PC-9 (cell line): ENCODE measurements around the gene SYK. TPM values are rescaled to one million over a fixed set of nuclear protein-coding genes. Genes with fewer than 3 reads are reported as not detected.

Experiments used
- BruUV-seq: library from RNA; stranded (reverse); fragments of 400-500 nt; replicated peaks from 2 replicates; lab custom pipeline; 2021; lab: Mats Ljungman, UMichigan
- CTCF ChIA-PET: fragments of 300-600 bp; sonication (Branson Sonifier 250); formaldehyde crosslinking; loops from one replicate; lab custom pipeline; 2022; ENCODE audit warnings: antibody characterized with exemption; lab: Charles Lee
- POLR2A ChIA-PET: fragments of 300-600 bp; sonication (Branson Sonifier 250); formaldehyde crosslinking; loops from one replicate; lab custom pipeline; 2022; ENCODE audit warnings: antibody characterized with exemption; ENCODE audit not compliant: unreplicated experiment; lab: Charles Lee
- DNase-seq, 2 experiments: peaks; one replicate each; pipeline versions ENCODE4 v3.0.0 to v3.0.0-alpha.2; 2015 to 2022; ENCODE audit warnings: mixed read lengths in 1 of 2
- H2AFZ ChIP-seq: fragments of 200-600 bp; sonication (generic); 2 replicates; pipeline ENCODE4 v1.8.1; 2017; ENCODE audit warnings: antibody characterized with exemption
- H3F3A ChIP-seq: fragments of 200-600 bp; sonication (generic); 2 replicates; pipeline ENCODE4 v1.8.1; 2017; ENCODE audit warnings: antibody characterized with exemption, mild to moderate bottlenecking, low read depth; ENCODE audit not compliant: insufficient read depth
- H3K27ac ChIP-seq: fragments of 200-600 bp; sonication (generic); 2 replicates; pipeline ENCODE4 v1.6.1; 2016; ENCODE audit warnings: mixed run types
- H3K27me3 ChIP-seq: fragments of 200-600 bp; sonication (generic); 2 replicates; pipeline ENCODE4 v1.6.1; 2016; ENCODE audit warnings: low read depth, mixed run types; ENCODE audit not compliant: insufficient read depth
- H3K36me3 ChIP-seq: fragments of 200-600 bp; sonication (generic); 2 replicates; pipeline ENCODE4 v1.6.1; 2016; ENCODE audit warnings: low read depth, mixed run types
- H3K4me1 ChIP-seq: fragments of 200-600 bp; sonication (generic); replicated peaks from 2 replicates; pipeline ENCODE4 v1.6.1; 2016; ENCODE audit warnings: mixed run types; ENCODE audit not compliant: insufficient read depth
- H3K4me2 ChIP-seq: fragments of 200-600 bp; sonication (generic); 2 replicates; pipeline ENCODE4 v1.6.1; 2017; ENCODE audit warnings: mixed run types
- H3K4me3 ChIP-seq: fragments of 200-600 bp; sonication (generic); 2 replicates; pipeline ENCODE4 v1.6.1; 2016; ENCODE audit warnings: mixed run types
- H3K79me2 ChIP-seq: fragments of 200-600 bp; sonication (generic); 2 replicates; pipeline ENCODE4 v1.6.1; 2017; ENCODE audit warnings: low read depth, mixed run types
- H3K9me2 ChIP-seq: fragments of 200-600 bp; sonication (generic); 2 replicates; pipeline ENCODE4 v1.8.1; 2017; ENCODE audit warnings: mild to moderate bottlenecking; ENCODE audit not compliant: insufficient read depth
- H3K9me3 ChIP-seq: fragments of 200-600 bp; sonication (generic); 2 replicates; pipeline ENCODE4 v1.8.1; 2016; ENCODE audit warnings: low read depth; ENCODE audit not compliant: insufficient read depth
- H4K20me1 ChIP-seq: fragments of 200-600 bp; sonication (generic); 2 replicates; pipeline ENCODE4 v1.8.1; 2017; ENCODE audit not compliant: insufficient read depth
- EZH2 ChIP-seq: fragments of 200-600 bp; sonication (generic); IDR thresholded peaks from 2 replicates; pipeline ENCODE4 v1.8.0; 2017; ENCODE audit warnings: antibody characterized with exemption, low read depth
- intact Hi-C: fragments of 100-400 bp; cut with micrococcal nuclease; formaldehyde crosslinking; loops from one replicate; pipeline ENCODE4 v1.10.0; 2022; ENCODE audit not compliant: unreplicated experiment
- total RNA-seq: library from RNA; stranded (reverse); gene quantifications from 2 replicates; pipeline ENCODE4 v1.2.3, GENCODE V29; 2021
- TF ChIP-seq, protein P1 (sequence below): fragments of 200-600 bp; sonication (generic); conservative IDR thresholded peaks from 2 replicates; pipeline ENCODE4 v1.6.1; 2017; ENCODE audit warnings: mixed run types, antibody characterized with exemption, mild to moderate bottlenecking, moderate library complexity

SYK gene
- total RNA-seq, 1 experiment from 2014 or later, result 32.1 TPM

DNA sequence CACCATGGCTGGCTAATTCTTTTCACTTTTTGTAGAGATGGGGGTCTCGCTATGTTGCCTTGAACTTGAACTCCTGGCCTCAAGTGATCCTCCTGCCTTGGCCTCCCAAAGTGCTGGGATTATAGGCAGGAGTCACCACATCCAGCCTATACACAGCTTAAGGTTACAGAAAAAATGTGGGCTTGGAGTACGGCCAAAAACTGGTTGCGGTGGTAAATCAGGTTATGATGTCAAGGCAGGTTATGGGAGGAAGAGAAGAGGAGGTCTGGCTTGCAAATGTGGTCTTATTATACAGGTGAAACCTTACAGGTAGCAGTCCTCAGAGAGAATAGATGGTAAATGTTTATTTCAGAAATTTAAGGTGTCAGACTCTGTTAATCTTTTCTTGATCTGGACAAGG lies 30.7 kb upstream of the SYK start:
- POLR2A ChIA-PET, result no interaction called here
- CTCF ChIA-PET, result no interaction called here
- no peaks in the 10 kb centered on the region for H3K9me2 ChIP-seq
- H3K36me3 ChIP-seq, result no peaks in the 10 kb centered on the region
- peaks cover 11% of the 10 kb centered on the region for H3K9me3 ChIP-seq
- no peaks in the 10 kb centered on the region for H3K4me1 ChIP-seq
- TF ChIP-seq, protein P1, sequence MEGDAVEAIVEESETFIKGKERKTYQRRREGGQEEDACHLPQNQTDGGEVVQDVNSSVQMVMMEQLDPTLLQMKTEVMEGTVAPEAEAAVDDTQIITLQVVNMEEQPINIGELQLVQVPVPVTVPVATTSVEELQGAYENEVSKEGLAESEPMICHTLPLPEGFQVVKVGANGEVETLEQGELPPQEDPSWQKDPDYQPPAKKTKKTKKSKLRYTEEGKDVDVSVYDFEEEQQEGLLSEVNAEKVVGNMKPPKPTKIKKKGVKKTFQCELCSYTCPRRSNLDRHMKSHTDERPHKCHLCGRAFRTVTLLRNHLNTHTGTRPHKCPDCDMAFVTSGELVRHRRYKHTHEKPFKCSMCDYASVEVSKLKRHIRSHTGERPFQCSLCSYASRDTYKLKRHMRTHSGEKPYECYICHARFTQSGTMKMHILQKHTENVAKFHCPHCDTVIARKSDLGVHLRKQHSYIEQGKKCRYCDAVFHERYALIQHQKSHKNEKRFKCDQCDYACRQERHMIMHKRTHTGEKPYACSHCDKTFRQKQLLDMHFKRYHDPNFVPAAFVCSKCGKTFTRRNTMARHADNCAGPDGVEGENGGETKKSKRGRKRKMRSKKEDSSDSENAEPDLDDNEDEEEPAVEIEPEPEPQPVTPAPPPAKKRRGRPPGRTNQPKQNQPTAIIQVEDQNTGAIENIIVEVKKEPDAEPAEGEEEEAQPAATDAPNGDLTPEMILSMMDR, result no peak
- no peak for TF ChIP-seq EZH2
- BruUV-seq, result no TSS peak
- DNase-seq, result no peak
- no peak overlapping the region for H3K4me3 ChIP-seq
- no peaks in the 10 kb centered on the region for H3K79me2 ChIP-seq
- no peaks in the 10 kb centered on the region for H3F3A ChIP-seq
- no peak overlapping the region for H3K4me2 ChIP-seq
- H3K27ac ChIP-seq, result no peak overlapping the region
- no peaks in the 10 kb centered on the region for H3K27me3 ChIP-seq
- intact Hi-C loops, result loop anchor here (5.0 kb wide), 1 partner anchor 629 kb away; no protein-coding TSS in a partner anchor
- H2AFZ ChIP-seq, result no peak overlapping the region
- H4K20me1 ChIP-seq, result no peaks in the 10 kb centered on the region

DNA sequence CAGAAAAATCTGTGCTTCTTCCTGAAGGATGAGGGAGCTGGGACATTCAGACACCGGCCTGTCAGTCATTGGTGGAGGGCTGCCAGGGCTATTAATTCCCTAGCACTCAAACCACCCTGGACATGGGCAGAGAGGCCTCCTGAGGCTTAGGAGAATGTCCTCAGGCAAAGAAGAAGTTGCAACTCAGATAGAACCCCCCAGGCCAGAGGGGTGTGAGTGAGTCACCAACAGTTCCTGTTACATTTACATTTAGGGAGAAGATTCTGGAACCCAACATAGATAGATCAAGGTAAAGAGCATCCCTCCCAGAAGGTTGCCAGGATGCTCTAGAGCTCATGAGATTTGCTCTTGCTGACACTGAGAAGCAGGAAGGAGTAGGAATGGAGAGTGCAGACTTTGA lies 29.2 kb upstream of the SYK start:
- ChIA-PET POLR2A (no interaction called here), CTCF (no interaction called here)
- peaks cover 4% of the 10 kb centered on the region; the same call in 1 of the 2 replicates for H3K9me3 ChIP-seq
- no peak for DNase-seq
- H3K27me3 ChIP-seq, result no peaks in the 10 kb centered on the region
- intact Hi-C loops, result loop anchor here (5.0 kb wide), 1 partner anchor 630 kb away; no protein-coding TSS in a partner anchor
- H3K4me2 ChIP-seq, result no peak overlapping the region
- H3K4me3 ChIP-seq, result no peak overlapping the region
- no TSS peak for BruUV-seq
- no peaks in the 10 kb centered on the region for H3K4me1 ChIP-seq
- H4K20me1 ChIP-seq, result no peaks in the 10 kb centered on the region
- H3K9me2 ChIP-seq, result no peaks in the 10 kb centered on the region
- no peak overlapping the region for H3K27ac ChIP-seq
- no peak overlapping the region for H2AFZ ChIP-seq
- no peaks in the 10 kb centered on the region for H3K36me3 ChIP-seq
- TF ChIP-seq EZH2, result no peak
- TF ChIP-seq, protein P1, result no peak
- H3F3A ChIP-seq, result no peaks in the 10 kb centered on the region; the same call in 1 of the 2 replicates
- no peaks in the 10 kb centered on the region for H3K79me2 ChIP-seq

DNA sequence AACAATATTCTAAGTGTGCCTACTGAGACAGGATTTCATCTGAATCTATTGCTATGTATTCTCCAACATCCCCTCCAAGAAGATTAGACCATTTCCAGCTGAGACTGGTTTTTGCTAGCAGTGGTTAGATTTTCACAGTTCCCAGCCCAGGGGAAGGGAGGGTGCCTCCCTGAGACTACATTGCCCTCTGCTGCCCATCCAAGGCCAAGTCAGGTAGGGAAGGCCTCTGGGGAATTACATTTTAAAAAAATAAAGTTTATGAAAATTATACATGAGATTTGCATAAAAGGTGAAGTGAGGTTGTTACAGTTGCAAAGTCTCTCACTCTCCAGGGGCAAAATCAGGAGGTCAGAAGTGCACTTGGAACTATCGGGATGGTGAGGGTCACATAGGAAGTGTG lies 28.0 kb upstream of the SYK start:
- Histone ChIP-seq H3K4me3 (no peak overlapping the region), H3K79me2 (no peaks in the 10 kb centered on the region), H3K36me3 (no peaks in the 10 kb centered on the region), H3K4me2 (no peak overlapping the region), H3K27ac (no peak overlapping the region), H3K9me3 (no peaks in the 10 kb centered on the region), H3K9me2 (no peaks in the 10 kb centered on the region), H3K27me3 (no peaks in the 10 kb centered on the region), H2AFZ (no peak overlapping the region), H3F3A (no peaks in the 10 kb centered on the region; the same call in 1 of the 2 replicates), H3K4me1 (no peaks in the 10 kb centered on the region), H4K20me1 (no peaks in the 10 kb centered on the region)
- TF ChIP-seq EZH2, result no peak
- TF ChIP-seq, protein P1, result peak; percentile 75
- ChIA-PET CTCF (interaction anchor here (0.7 kb wide), 1 partner anchor 799 kb away, joined by 10 read pairs; no protein-coding TSS in a partner anchor), POLR2A (no interaction called here)
- intact Hi-C loops, result loop anchor here (2.0 to 5.0 kb wide), 2 partner anchors 97 to 631 kb away; no protein-coding TSS in a partner anchor
- BruUV-seq, result no TSS peak
- DNase-seq, result peak in 1 of 2 experiments; percentile 22
